MM.1S (cell line): Measurements from ENCODE around the gene ZNF526.

Experiments
- DNase-seq: peaks from one replicate; pipeline ENCODE4 v3.0.0-alpha.2; 2015
- H2AFZ ChIP-seq: fragments of 300-600 bp; sonication (generic); 2 replicates; pipeline ENCODE4 v1.6.0; 2016; ENCODE audit warnings: antibody characterized with exemption, low read length
- H3F3A ChIP-seq: fragments of 300-600 bp; sonication (generic); 2 replicates; pipeline ENCODE4 v1.6.1; 2016; ENCODE audit warnings: mild to moderate bottlenecking, antibody characterized with exemption, low read length, moderate library complexity, mixed read lengths; ENCODE audit not compliant: insufficient read depth
- H3K27ac ChIP-seq: fragments of 300-600 bp; sonication (generic); 2 replicates; pipeline ENCODE4 v1.5.1; 2016; ENCODE audit warnings: mild to moderate bottlenecking, low read length
- H3K27me3 ChIP-seq: fragments of 300-600 bp; sonication (generic); replicated peaks from 2 replicates; pipeline ENCODE4 v1.6.0; 2016; ENCODE audit warnings: low read length; ENCODE audit not compliant: insufficient read depth
- H3K36me3 ChIP-seq: fragments of 300-600 bp; sonication (generic); replicated peaks from 2 replicates; pipeline ENCODE4 v1.6.1; 2016; ENCODE audit warnings: mild to moderate bottlenecking, low read length, mixed read lengths; ENCODE audit not compliant: insufficient read depth
- H3K4me1 ChIP-seq: fragments of 300-600 bp; sonication (generic); 2 replicates; pipeline ENCODE4 v1.6.1; 2016; ENCODE audit warnings: low read length, mixed read lengths
- H3K4me2 ChIP-seq: fragments of 300-600 bp; sonication (generic); 2 replicates; pipeline ENCODE4 v1.6.0; 2016; ENCODE audit warnings: low read depth, low read length
- H3K4me3 ChIP-seq: fragments of 300-600 bp; sonication (generic); 2 replicates; pipeline ENCODE4 v1.5.1; 2016; ENCODE audit warnings: low read length, mixed read lengths
- H3K79me2 ChIP-seq: fragments of 300-600 bp; sonication (generic); 2 replicates; pipeline ENCODE4 v1.6.1; 2016; ENCODE audit warnings: mixed run types, low read length, mixed read lengths
- H3K9ac ChIP-seq: fragments of 300-600 bp; sonication (generic); 2 replicates; pipeline ENCODE4 v1.6.1; 2016; ENCODE audit warnings: low read length, mixed read lengths
- H3K9me2 ChIP-seq: fragments of 300-600 bp; sonication (generic); replicated peaks from 2 replicates; pipeline ENCODE4 v1.6.1; 2016; ENCODE audit warnings: mild to moderate bottlenecking, low read length, mixed read lengths; ENCODE audit not compliant: insufficient read depth
- H3K9me3 ChIP-seq: fragments of 300-600 bp; sonication (generic); replicated peaks from 2 replicates; pipeline ENCODE4 v1.6.1; 2016; ENCODE audit warnings: mild to moderate bottlenecking, low read length, mixed read lengths; ENCODE audit not compliant: insufficient read depth
- H4K20me1 ChIP-seq: fragments of 300-600 bp; sonication (generic); 2 replicates; pipeline ENCODE4 v1.6.1; 2016; ENCODE audit warnings: mild to moderate bottlenecking, low read length, moderate library complexity, mixed read lengths; ENCODE audit not compliant: insufficient read depth
- EZH2 ChIP-seq: fragments of 300-600 bp; sonication (generic); optimal IDR thresholded peaks from 2 replicates; pipeline ENCODE3; 2017; ENCODE audit warnings: low read depth, mild to moderate bottlenecking, antibody characterized with exemption, low read length, mixed read lengths
- EZH2phosphoT487 ChIP-seq: fragments of 300-600 bp; sonication (generic); IDR thresholded peaks from 2 replicates; pipeline ENCODE4 v1.6.1; 2018; ENCODE audit warnings: antibody characterized with exemption, low read length
- TF ChIP-seq, protein P1 (sequence below): fragments of 300-600 bp; sonication (generic); IDR thresholded peaks from 2 replicates; pipeline ENCODE4 v1.5.1; 2016; ENCODE audit warnings: antibody characterized with exemption, low read length, mixed read lengths

Gene ZNF526

DNA sequence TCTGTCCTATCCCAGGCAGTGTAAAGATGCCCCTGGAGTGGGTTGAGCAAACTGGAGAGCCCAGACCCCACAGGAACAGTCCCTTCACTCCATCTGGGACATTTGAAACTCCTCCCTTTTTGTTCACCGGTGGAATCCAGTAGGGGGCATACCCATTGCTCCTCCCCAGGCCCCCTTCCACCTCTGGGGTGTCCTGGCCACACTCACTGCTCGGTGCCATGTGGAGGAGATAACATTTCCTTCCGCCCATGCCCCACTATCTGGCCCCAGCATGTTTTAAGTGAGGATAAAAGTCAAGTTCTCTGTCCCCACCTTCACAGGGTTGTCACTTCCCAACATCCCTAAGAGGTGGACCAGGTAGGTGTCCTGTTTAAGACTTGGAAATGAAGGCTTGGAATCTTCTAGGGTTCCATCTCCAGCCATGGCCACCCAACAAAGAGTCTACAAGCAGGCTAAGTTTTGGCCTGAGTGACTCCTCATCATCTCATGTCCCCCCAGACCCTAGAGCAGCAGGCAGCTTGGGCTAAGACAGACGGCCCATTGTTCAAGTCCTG is 9.3 kb downstream of the ZNF526 start:
- H3K9me2 ChIP-seq, result no peaks in the 10 kb centered on the region
- H3K9ac ChIP-seq, result no peak overlapping the region
- H3K4me2 ChIP-seq, result no peak overlapping the region
- TF ChIP-seq EZH2 (no peak), EZH2phosphoT487 (no peak)
- TF ChIP-seq, protein P1, sequence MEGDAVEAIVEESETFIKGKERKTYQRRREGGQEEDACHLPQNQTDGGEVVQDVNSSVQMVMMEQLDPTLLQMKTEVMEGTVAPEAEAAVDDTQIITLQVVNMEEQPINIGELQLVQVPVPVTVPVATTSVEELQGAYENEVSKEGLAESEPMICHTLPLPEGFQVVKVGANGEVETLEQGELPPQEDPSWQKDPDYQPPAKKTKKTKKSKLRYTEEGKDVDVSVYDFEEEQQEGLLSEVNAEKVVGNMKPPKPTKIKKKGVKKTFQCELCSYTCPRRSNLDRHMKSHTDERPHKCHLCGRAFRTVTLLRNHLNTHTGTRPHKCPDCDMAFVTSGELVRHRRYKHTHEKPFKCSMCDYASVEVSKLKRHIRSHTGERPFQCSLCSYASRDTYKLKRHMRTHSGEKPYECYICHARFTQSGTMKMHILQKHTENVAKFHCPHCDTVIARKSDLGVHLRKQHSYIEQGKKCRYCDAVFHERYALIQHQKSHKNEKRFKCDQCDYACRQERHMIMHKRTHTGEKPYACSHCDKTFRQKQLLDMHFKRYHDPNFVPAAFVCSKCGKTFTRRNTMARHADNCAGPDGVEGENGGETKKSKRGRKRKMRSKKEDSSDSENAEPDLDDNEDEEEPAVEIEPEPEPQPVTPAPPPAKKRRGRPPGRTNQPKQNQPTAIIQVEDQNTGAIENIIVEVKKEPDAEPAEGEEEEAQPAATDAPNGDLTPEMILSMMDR, result no peak
- H3K9me3 ChIP-seq, result no peaks in the 10 kb centered on the region
- H3K4me3 ChIP-seq, result no peak overlapping the region
- no peaks in the 10 kb centered on the region; the same call in 1 of the 2 replicates for H3K36me3 ChIP-seq
- DNase-seq, result no peak
- no peak overlapping the region for H3K27ac ChIP-seq
- H3K79me2 ChIP-seq, result peaks cover 47% of the 10 kb centered on the region
- H3K4me1 ChIP-seq, result no peaks in the 10 kb centered on the region
- no peaks in the 10 kb centered on the region for H4K20me1 ChIP-seq
- H2AFZ ChIP-seq, result no peak overlapping the region
- no peaks in the 10 kb centered on the region for H3K27me3 ChIP-seq
- no peaks in the 10 kb centered on the region for H3F3A ChIP-seq

DNA sequence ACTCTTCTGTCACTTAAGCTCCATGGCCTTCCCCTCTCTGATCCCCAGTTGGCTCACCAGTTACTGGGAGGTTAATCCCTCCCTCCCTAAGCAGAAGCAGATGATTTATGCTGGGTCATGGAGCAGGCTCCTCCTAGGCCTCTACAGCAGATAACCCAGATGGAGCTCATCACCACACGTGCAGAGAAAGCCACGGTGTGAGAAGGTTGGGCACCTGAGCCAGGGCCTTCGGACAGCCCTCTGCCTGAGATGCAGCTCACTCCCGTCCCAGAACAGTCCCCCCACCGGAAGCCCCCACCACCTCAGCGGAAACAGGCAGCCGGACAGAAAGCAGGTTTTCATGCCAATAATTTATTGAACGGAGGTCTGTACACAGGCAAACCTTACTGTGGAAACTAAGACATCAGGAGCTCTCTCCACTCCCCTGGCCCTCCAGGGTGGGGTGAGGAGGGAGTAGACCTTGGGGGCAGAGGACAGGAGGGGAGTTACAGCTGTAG is 9.8 kb downstream of the ZNF526 start:
- H3K27ac ChIP-seq, result no peak overlapping the region
- no peaks in the 10 kb centered on the region; the same call in 1 of the 2 replicates for H3K36me3 ChIP-seq
- no peaks in the 10 kb centered on the region for H3K9me3 ChIP-seq
- no peaks in the 10 kb centered on the region for H3K4me1 ChIP-seq
- H3K27me3 ChIP-seq, result no peaks in the 10 kb centered on the region
- no peaks in the 10 kb centered on the region for H3K9me2 ChIP-seq
- no peak overlapping the region for H3K4me3 ChIP-seq
- no peaks in the 10 kb centered on the region for H4K20me1 ChIP-seq
- no peaks in the 10 kb centered on the region for H3F3A ChIP-seq
- no peak overlapping the region for H2AFZ ChIP-seq
- H3K4me2 ChIP-seq, result no peak overlapping the region
- H3K79me2 ChIP-seq, result peaks cover 42% of the 10 kb centered on the region
- no peak for TF ChIP-seq EZH2
- TF ChIP-seq, protein P1, result no peak
- no peak for TF ChIP-seq EZH2phosphoT487
- DNase-seq, result no peak
- H3K9ac ChIP-seq, result no peak overlapping the region

DNA sequence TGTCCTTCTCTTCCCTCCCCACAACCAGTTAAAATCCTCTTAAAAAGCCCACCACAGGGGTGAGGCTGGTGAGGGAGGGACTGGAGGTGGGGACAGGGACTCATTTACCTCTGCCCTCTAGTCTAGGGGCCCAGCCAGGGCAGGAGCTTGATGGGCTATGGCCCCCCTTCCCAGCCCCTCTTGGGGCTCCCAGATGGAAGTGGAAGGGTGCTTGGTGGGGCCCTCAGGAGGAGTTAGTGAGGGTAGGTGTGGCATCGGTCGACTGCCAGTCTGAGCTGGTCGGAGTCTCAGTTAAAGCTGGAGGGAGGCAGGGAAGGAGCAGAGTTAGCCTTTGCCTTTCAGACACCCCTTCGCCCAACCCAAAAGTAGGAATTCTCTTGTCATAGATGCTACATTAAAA is 10.5 kb downstream of the ZNF526 start:
- Histone ChIP-seq H3K4me3 (no peak overlapping the region), H3K27ac (no peak overlapping the region), H2AFZ (no peak overlapping the region), H3K79me2 (peaks cover 35% of the 10 kb centered on the region), H3K4me2 (no peak overlapping the region), H3K9me3 (no peaks in the 10 kb centered on the region), H3K4me1 (no peaks in the 10 kb centered on the region), H4K20me1 (no peaks in the 10 kb centered on the region), H3K27me3 (no peaks in the 10 kb centered on the region), H3K9me2 (no peaks in the 10 kb centered on the region), H3K36me3 (no peaks in the 10 kb centered on the region; the same call in 1 of the 2 replicates), H3F3A (no peaks in the 10 kb centered on the region), H3K9ac (no peak overlapping the region)
- TF ChIP-seq, protein P1, result no peak
- TF ChIP-seq EZH2phosphoT487, result no peak
- no peak for TF ChIP-seq EZH2
- no peak for DNase-seq
